KMS-11 (cell line): ENCODE results near the gene CDH24.

Source experiments
- H2AFZ ChIP-seq: fragments of 200-600 bp; sonication (generic); 2 replicates; pipeline ENCODE4 v1.6.1; 2016; ENCODE audit warnings: antibody characterized with exemption, mixed run types, low read depth
- H3K27ac ChIP-seq: fragments of 200-600 bp; sonication (generic); 2 replicates; pipeline ENCODE4 v1.6.1; 2016; ENCODE audit warnings: mild to moderate bottlenecking, mixed run types
- H3K27me3 ChIP-seq: fragments of 200-600 bp; sonication (generic); 2 replicates; pipeline ENCODE4 v1.6.1; 2017; ENCODE audit warnings: mild to moderate bottlenecking, low read depth, mixed run types, moderate library complexity; ENCODE audit not compliant: insufficient read depth
- H3K36me3 ChIP-seq: fragments of 200-600 bp; sonication (generic); 2 replicates; pipeline ENCODE4 v1.6.1; 2017; ENCODE audit warnings: mild to moderate bottlenecking, mixed run types; ENCODE audit not compliant: insufficient read depth
- H3K4me1 ChIP-seq: fragments of 200-600 bp; sonication (generic); 2 replicates; pipeline ENCODE4 v1.6.1; 2016; ENCODE audit warnings: mild to moderate bottlenecking, low read depth, mixed run types; ENCODE audit not compliant: poor library complexity, severe bottlenecking
- H3K4me2 ChIP-seq: fragments of 200-600 bp; sonication (generic); 2 replicates; pipeline ENCODE4 v1.7.0; 2016; ENCODE audit warnings: mild to moderate bottlenecking, mixed run types
- H3K4me3 ChIP-seq: fragments of 200-600 bp; sonication (generic); IDR thresholded peaks from 2 replicates; pipeline ENCODE4 v1.6.1; 2017; ENCODE audit warnings: low read depth, low read length, mixed read lengths; ENCODE audit not compliant: insufficient read depth
- H3K79me2 ChIP-seq: fragments of 200-600 bp; sonication (generic); 2 replicates; pipeline ENCODE4 v1.6.1; 2016; ENCODE audit warnings: low read depth, mixed run types; ENCODE audit not compliant: insufficient read depth
- H3K9ac ChIP-seq: fragments of 200-600 bp; sonication (generic); 2 replicates; pipeline ENCODE4 v1.6.1; 2016; ENCODE audit warnings: mild to moderate bottlenecking, mixed run types
- H4K20me1 ChIP-seq: fragments of 200-600 bp; sonication (generic); 2 replicates; pipeline ENCODE4 v1.6.1; 2016; ENCODE audit warnings: mild to moderate bottlenecking, mixed run types; ENCODE audit not compliant: insufficient read depth
- TF ChIP-seq, protein P1 (sequence below): fragments of 200-600 bp; sonication (generic); conservative IDR thresholded peaks from 2 replicates; pipeline ENCODE4 v1.6.1; 2017; ENCODE audit warnings: low read depth, mild to moderate bottlenecking, antibody characterized with exemption, low read length, moderate library complexity, mixed read lengths

Gene CDH24

GRCh38 chr14:23033801-23034497, 23.4 kb downstream of the CDH24 start:
- peak overlapping the region; percentile 96 for H3K27ac ChIP-seq
- TF ChIP-seq, protein P1, sequence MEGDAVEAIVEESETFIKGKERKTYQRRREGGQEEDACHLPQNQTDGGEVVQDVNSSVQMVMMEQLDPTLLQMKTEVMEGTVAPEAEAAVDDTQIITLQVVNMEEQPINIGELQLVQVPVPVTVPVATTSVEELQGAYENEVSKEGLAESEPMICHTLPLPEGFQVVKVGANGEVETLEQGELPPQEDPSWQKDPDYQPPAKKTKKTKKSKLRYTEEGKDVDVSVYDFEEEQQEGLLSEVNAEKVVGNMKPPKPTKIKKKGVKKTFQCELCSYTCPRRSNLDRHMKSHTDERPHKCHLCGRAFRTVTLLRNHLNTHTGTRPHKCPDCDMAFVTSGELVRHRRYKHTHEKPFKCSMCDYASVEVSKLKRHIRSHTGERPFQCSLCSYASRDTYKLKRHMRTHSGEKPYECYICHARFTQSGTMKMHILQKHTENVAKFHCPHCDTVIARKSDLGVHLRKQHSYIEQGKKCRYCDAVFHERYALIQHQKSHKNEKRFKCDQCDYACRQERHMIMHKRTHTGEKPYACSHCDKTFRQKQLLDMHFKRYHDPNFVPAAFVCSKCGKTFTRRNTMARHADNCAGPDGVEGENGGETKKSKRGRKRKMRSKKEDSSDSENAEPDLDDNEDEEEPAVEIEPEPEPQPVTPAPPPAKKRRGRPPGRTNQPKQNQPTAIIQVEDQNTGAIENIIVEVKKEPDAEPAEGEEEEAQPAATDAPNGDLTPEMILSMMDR, result no peak
- peak overlapping the region; percentile 57 for H3K4me2 ChIP-seq
- H2AFZ ChIP-seq, result peak overlapping the region; percentile 58; the same call in 1 of the 2 replicates
- H3K4me3 ChIP-seq, result no peak overlapping the region
- 0 out of 2 replicates have a peak, but pooled peaks cover 6% of the 10 kb centered on the region for H3K36me3 ChIP-seq
- peaks cover 12% of the 10 kb centered on the region for H3K4me1 ChIP-seq
- peaks cover 17% of the 10 kb centered on the region for H3K79me2 ChIP-seq
- no peaks in the 10 kb centered on the region for H3K27me3 ChIP-seq
- H3K9ac ChIP-seq, result peak overlapping the region; percentile 100
- no peaks in the 10 kb centered on the region for H4K20me1 ChIP-seq

GRCh38 chr14:23033251-23033727, 24.0 kb downstream of the CDH24 start:
- H3K4me1 ChIP-seq, result peaks cover 12% of the 10 kb centered on the region
- H3K27ac ChIP-seq, result no peak overlapping the region
- no peak overlapping the region for H2AFZ ChIP-seq
- peak overlapping the region; percentile 57; the same call in 1 of the 2 replicates for H3K4me2 ChIP-seq
- H3K36me3 ChIP-seq, result 0 out of 2 replicates have a peak, but pooled peaks cover 6% of the 10 kb centered on the region
- no peak overlapping the region for H3K4me3 ChIP-seq
- H4K20me1 ChIP-seq, result no peaks in the 10 kb centered on the region
- no peaks in the 10 kb centered on the region for H3K27me3 ChIP-seq
- TF ChIP-seq, protein P1, result no peak
- no peak overlapping the region for H3K9ac ChIP-seq
- peaks cover 17% of the 10 kb centered on the region for H3K79me2 ChIP-seq

DNA sequence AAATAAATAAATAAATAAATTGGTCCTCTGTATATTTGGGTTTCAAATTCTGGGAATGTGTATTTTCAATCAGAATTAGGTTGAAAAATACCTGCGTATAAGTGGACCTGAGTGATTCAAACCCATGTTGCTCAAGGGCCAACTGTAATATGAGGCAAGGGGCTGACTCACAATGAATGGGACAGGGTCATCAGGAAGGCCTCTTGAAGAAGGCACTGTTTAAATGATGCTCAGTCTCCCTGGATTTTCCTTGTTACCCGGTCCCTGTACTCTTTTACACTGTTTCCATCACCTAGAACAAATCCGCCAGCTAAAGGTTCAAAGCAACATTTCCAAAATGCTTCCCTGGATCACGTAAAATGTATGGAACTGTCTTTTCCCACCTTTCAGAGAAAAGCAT, 26.4 kb downstream of the CDH24 start:
- TF ChIP-seq, protein P1, result no peak
- peaks cover 12% of the 10 kb centered on the region for H3K4me1 ChIP-seq
- no peaks in the 10 kb centered on the region for H4K20me1 ChIP-seq
- H3K27ac ChIP-seq, result no peak overlapping the region
- peaks cover 17% of the 10 kb centered on the region for H3K79me2 ChIP-seq
- H3K4me3 ChIP-seq, result no peak overlapping the region
- H3K27me3 ChIP-seq, result no peaks in the 10 kb centered on the region
- H3K4me2 ChIP-seq, result no peak overlapping the region
- H2AFZ ChIP-seq, result no peak overlapping the region
- 0 out of 2 replicates have a peak, but pooled peaks cover 6% of the 10 kb centered on the region for H3K36me3 ChIP-seq
- no peak overlapping the region for H3K9ac ChIP-seq

GRCh38 chr14:23028799-23029198, 28.5 kb downstream of the CDH24 start:
- Histone ChIP-seq H3K27me3 (no peaks in the 10 kb centered on the region), H3K4me1 (peaks cover 4% of the 10 kb centered on the region), H3K27ac (no peak overlapping the region), H3K4me2 (no peak overlapping the region), H3K36me3 (0 out of 2 replicates have a peak, but pooled peaks cover 6% of the 10 kb centered on the region), H4K20me1 (no peaks in the 10 kb centered on the region), H2AFZ (no peak overlapping the region), H3K4me3 (no peak overlapping the region), H3K79me2 (peaks cover 10% of the 10 kb centered on the region), H3K9ac (no peak overlapping the region)
- TF ChIP-seq, protein P1, result no peak
